ENCODE measurements around the gene ASH1L.

DNA sequence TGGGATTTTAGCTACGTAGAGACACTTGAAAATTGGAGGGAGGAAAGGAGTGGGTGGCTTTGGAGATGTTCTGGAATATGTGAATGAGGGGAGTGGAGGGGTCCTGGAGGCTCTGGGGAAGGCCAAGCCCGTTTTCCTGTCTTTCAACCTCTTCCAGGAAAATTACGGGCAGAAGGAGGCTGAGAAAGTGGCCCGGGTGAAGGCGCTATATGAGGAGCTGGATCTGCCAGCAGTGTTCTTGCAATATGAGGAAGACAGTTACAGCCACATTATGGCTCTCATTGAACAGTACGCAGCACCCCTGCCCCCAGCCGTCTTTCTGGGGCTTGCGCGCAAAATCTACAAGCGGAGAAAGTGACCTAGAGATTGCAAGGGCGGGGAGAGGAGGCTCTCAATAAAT lies 242.4 kb downstream of the ASH1L start:
- TF ChIP-seq, protein P1, sequence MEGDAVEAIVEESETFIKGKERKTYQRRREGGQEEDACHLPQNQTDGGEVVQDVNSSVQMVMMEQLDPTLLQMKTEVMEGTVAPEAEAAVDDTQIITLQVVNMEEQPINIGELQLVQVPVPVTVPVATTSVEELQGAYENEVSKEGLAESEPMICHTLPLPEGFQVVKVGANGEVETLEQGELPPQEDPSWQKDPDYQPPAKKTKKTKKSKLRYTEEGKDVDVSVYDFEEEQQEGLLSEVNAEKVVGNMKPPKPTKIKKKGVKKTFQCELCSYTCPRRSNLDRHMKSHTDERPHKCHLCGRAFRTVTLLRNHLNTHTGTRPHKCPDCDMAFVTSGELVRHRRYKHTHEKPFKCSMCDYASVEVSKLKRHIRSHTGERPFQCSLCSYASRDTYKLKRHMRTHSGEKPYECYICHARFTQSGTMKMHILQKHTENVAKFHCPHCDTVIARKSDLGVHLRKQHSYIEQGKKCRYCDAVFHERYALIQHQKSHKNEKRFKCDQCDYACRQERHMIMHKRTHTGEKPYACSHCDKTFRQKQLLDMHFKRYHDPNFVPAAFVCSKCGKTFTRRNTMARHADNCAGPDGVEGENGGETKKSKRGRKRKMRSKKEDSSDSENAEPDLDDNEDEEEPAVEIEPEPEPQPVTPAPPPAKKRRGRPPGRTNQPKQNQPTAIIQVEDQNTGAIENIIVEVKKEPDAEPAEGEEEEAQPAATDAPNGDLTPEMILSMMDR (IDR thresholded peaks at IDR 0.05), result no peak
- TF ChIP-seq POLR2AphosphoS5 (IDR thresholded peaks at IDR 0.05), result no peak
- no peak for TF ChIP-seq POLR2A (IDR thresholded peaks at IDR 0.05)

All from breast epithelium (tissue), 3 donors.